Common myeloid progenitor, CD34-positive (primary cell): ENCODE results near the gene KRT9.
"Not testable (repeated sequence)": the region's sequence is repeated elsewhere in the genome, so short reads cannot be mapped to it uniquely, and the experiment has no call there.

Source experiments
- CTCF ChIA-PET: fragments of 350-600 bp; sonication (Branson Sonifier 250); formaldehyde crosslinking; loops from one replicate; lab custom pipeline; 2021; ENCODE audit warnings: antibody characterized with exemption; lab: Charles Lee
- POLR2A ChIA-PET: fragments of 350-600 bp; sonication (Branson Sonifier 250); formaldehyde crosslinking; loops from one replicate; lab custom pipeline; 2021; ENCODE audit warnings: antibody characterized with exemption; lab: Charles Lee
- DNase-seq, 3 donors: peaks; one replicate each; pipeline versions ENCODE4 v3.0.0 to v3.0.0-alpha.2; 2013
- H3K27ac ChIP-seq, 2 experiments: 1 replicate in 1 of 2; 2 replicates in 1 of 2; pipeline ENCODE4 v1.7.0; 2013; ENCODE audit warnings: inconsistent platforms in 2 of 2, low read length in 2 of 2, mild to moderate bottlenecking in 2 of 2, low read depth in 1 of 2, moderate library complexity in 1 of 2; ENCODE audit not compliant: severe bottlenecking in 2 of 2, insufficient read depth in 1 of 2, poor library complexity in 1 of 2
- H3K27me3 ChIP-seq, 5 experiments: replicated peaks in 2 of 5; 1 replicate in 3 of 5; 2 replicates in 2 of 5; pipeline versions ENCODE4 v1.6.1 to v1.7.0; 2013; ENCODE audit warnings: low read length in 4 of 5, mild to moderate bottlenecking in 2 of 5, moderate library complexity in 2 of 5, inconsistent platforms in 1 of 5; ENCODE audit not compliant: insufficient read depth in 5 of 5, control insufficient read depth in 4 of 5
- H3K36me3 ChIP-seq, 4 experiments: 1 replicate in 2 of 4; 2 replicates in 2 of 4; pipeline versions ENCODE4 v1.6.1 to v1.7.0; 2013; ENCODE audit warnings: low read length in 3 of 4, control low read depth in 1 of 4, mild to moderate bottlenecking in 1 of 4; ENCODE audit not compliant: control insufficient read depth in 4 of 4, insufficient read depth in 4 of 4
- H3K4me1 ChIP-seq, 4 experiments: 1 replicate in 3 of 4; 2 replicates in 1 of 4; pipeline versions ENCODE4 v1.6.1 to v1.7.1; 2013; ENCODE audit warnings: low read length in 3 of 4, mild to moderate bottlenecking in 3 of 4, control low read depth in 1 of 4, inconsistent platforms in 1 of 4, moderate library complexity in 1 of 4; ENCODE audit not compliant: control insufficient read depth in 4 of 4, insufficient read depth in 4 of 4; ENCODE audit errors: control extremely low read depth in 1 of 4
- H3K4me3 ChIP-seq, 7 experiments: 1 replicate in 4 of 7; 2 replicates in 3 of 7; pipeline versions ENCODE4 v1.5.1 to v1.7.0; 2013; ENCODE audit warnings: mild to moderate bottlenecking in 7 of 7, low read length in 6 of 7, moderate library complexity in 6 of 7, inconsistent platforms in 2 of 7, low read depth in 2 of 7, control low read depth in 1 of 7; ENCODE audit not compliant: insufficient read depth in 4 of 7, control insufficient read depth in 1 of 7; ENCODE audit errors: extremely low read depth in 1 of 7
- H3K9me3 ChIP-seq, 5 experiments: 1 replicate in 4 of 5; 2 replicates in 1 of 5; pipeline versions ENCODE4 v1.6.1 to v1.7.1; 2013; ENCODE audit warnings: low read length in 4 of 5, mild to moderate bottlenecking in 2 of 5, inconsistent platforms in 1 of 5, low read depth in 1 of 5, moderate library complexity in 1 of 5; ENCODE audit not compliant: control insufficient read depth in 4 of 5, insufficient read depth in 2 of 5; ENCODE audit errors: control extremely low read depth in 1 of 5
- WGBS: methylation state at CpG from one replicate; pipeline ENCODE4 v1.1.5; 2013; ENCODE audit not compliant: insufficient coverage; 5-methylcytosine and 5-hydroxymethylcytosine counted together

The KRT9 gene

GRCh38 chr17:41578538-41578937 is 6.7 kb upstream of the KRT9 start:
- no peak for DNase-seq
- H3K27me3 ChIP-seq = peaks cover 0 to 8% (median 1%) of the 10 kb centered on the region in 5 experiments
- H3K4me3 ChIP-seq = no peak overlapping the region
- no peaks in the 10 kb centered on the region for H3K9me3 ChIP-seq
- ChIA-PET CTCF (interaction anchor here (1.1 to 1.8 kb wide), 6 partner anchors 24 to 84 kb away, joined by 3 to 6 read pairs (median 3); no protein-coding TSS in a partner anchor), POLR2A (no interaction called here)
- peaks cover 0 to 2% (median 1%) of the 10 kb centered on the region in 4 experiments for H3K4me1 ChIP-seq
- H3K27ac ChIP-seq = no peak overlapping the region
- no CpG with 5 or more reads among the region's 1 CpG for WGBS
- H3K36me3 ChIP-seq = no peaks in the 10 kb centered on the region

GRCh38 chr17:41576740-41577139 is 4.9 kb upstream of the KRT9 start:
- H3K4me1 ChIP-seq, H3K9me3 ChIP-seq, DNase-seq, H3K27ac ChIP-seq, H3K4me3 ChIP-seq, POLR2A ChIA-PET, H3K36me3 ChIP-seq: not testable (repeated sequence)
- peaks cover 0 to 18% (median 8%) of the 10 kb centered on the region in 5 experiments for H3K27me3 ChIP-seq
- WGBS = 100% methylated on average over 2 of the region's 4 CpGs
- CTCF ChIA-PET = interaction anchor here (1.6 kb wide), 1 partner anchor 28 kb away, joined by 4 read pairs; no protein-coding TSS in a partner anchor

- Histone ChIP-seq H3K27me3 (peaks cover 0 to 21% (median 2%) of the 10 kb centered on the region in 5 experiments), H3K4me1 (peaks cover 0 to 2% (median 1%) of the 10 kb centered on the region in 4 experiments), H3K27ac (no peak overlapping the region), H3K4me3 (no peak overlapping the region), H3K9me3 (no peaks in the 10 kb centered on the region), H3K36me3 (no peaks in the 10 kb centered on the region)
- WGBS = 86% methylated on average over 3 of the region's 3 CpGs
- POLR2A ChIA-PET = no interaction called here
- DNase-seq = no peak
- CTCF ChIA-PET = interaction anchor here (1.1 kb wide), 1 partner anchor 24 kb away, joined by 4 read pairs; no protein-coding TSS in a partner anchor
These were observed 3.5 kb upstream of the KRT9 start for GRCh38 chr17:41575336-41575735.

- Histone ChIP-seq H3K27me3 (peaks cover 0 to 25% (median 9%) of the 10 kb centered on the region in 5 experiments), H3K27ac (no peak overlapping the region), H3K9me3 (peaks cover 0 to 4% (median 0%) of the 10 kb centered on the region in 5 experiments), H3K4me3 (no peak overlapping the region), H3K36me3 (no peaks in the 10 kb centered on the region), H3K4me1 (no peaks in the 10 kb centered on the region)
- ChIA-PET CTCF (interaction anchor here (0.7 to 7.6 kb wide), 2 partner anchors 18 to 56 kb away, joined by 3 to 31 read pairs; no protein-coding TSS in a partner anchor), POLR2A (no interaction called here)
- WGBS = 51% methylated on average over 5 of the region's 6 CpGs
- no peak for DNase-seq
These were observed 4.5 kb downstream of the KRT9 start for GRCh38 chr17:41567317-41567716.

- peaks cover 0 to 4% (median 0%) of the 10 kb centered on the region in 5 experiments for H3K9me3 ChIP-seq
- CTCF ChIA-PET = interaction anchor here (1.1 to 2.3 kb wide), 4 partner anchors 17 to 93 kb away, joined by 3 to 14 read pairs (median 5); no protein-coding TSS in a partner anchor
- POLR2A ChIA-PET = no interaction called here
- DNase-seq = no peak
- no peak overlapping the region for H3K27ac ChIP-seq
- H3K4me3 ChIP-seq = no peak overlapping the region
- no peaks in the 10 kb centered on the region for H3K4me1 ChIP-seq
- H3K27me3 ChIP-seq = peaks cover 0 to 15% (median 9%) of the 10 kb centered on the region in 5 experiments
- H3K36me3 ChIP-seq = no peaks in the 10 kb centered on the region
These were observed 6.5 kb downstream of the KRT9 start for GRCh38 chr17:41565338-41565737.

GRCh38 chr17:41563607-41564170 is 8.2 kb downstream of the KRT9 start:
- H3K27me3 ChIP-seq = peaks cover 2 to 15% (median 10%) of the 10 kb centered on the region in 5 experiments
- WGBS = 84% methylated on average over 3 of the region's 3 CpGs
- no peaks in the 10 kb centered on the region for H3K4me1 ChIP-seq
- H3K27ac ChIP-seq = no peak overlapping the region
- no peak for DNase-seq
- POLR2A ChIA-PET = no interaction called here
- H3K36me3 ChIP-seq = no peaks in the 10 kb centered on the region
- CTCF ChIA-PET = no interaction called here
- H3K4me3 ChIP-seq = no peak overlapping the region
- peaks cover 0 to 4% (median 0%) of the 10 kb centered on the region in 5 experiments for H3K9me3 ChIP-seq

- H3K4me1 ChIP-seq = no peaks in the 10 kb centered on the region
- no peaks in the 10 kb centered on the region for H3K9me3 ChIP-seq
- peaks cover 4 to 14% (median 9%) of the 10 kb centered on the region in 5 experiments for H3K27me3 ChIP-seq
- no peak for DNase-seq
- POLR2A ChIA-PET = no interaction called here
- no peak overlapping the region for H3K4me3 ChIP-seq
- CTCF ChIA-PET = no interaction called here
- H3K27ac ChIP-seq = no peak overlapping the region
- H3K36me3 ChIP-seq = no peaks in the 10 kb centered on the region
- WGBS = 93% methylated on average over 6 of the region's 6 CpGs
These were observed 10.3 kb downstream of the KRT9 start for GRCh38 chr17:41561554-41561953.
